ENCODE results near the gene LENEP.

The LENEP gene

GRCh38 chr1:154967331-154967950, 25.9 kb upstream of the LENEP start:
- no peak overlapping the region for H3K4me3 ChIP-seq (ENCODE audit: low read depth, low read length)
- TF ChIP-seq CTCF (IDR thresholded peaks at IDR 0.05; ENCODE audit: low read depth, low read length): no peak
- no peak for DNase-seq
- peaks cover 56% of the 10 kb centered on the region for H3K36me3 ChIP-seq
- no peaks in the 10 kb centered on the region for H3K9me3 ChIP-seq (ENCODE audit: severe bottlenecking)
- H3K27ac ChIP-seq: no peak overlapping the region
- no peaks in the 10 kb centered on the region for H3K27me3 ChIP-seq (ENCODE audit: insufficient read depth, low read depth, severe bottlenecking)

DNA sequence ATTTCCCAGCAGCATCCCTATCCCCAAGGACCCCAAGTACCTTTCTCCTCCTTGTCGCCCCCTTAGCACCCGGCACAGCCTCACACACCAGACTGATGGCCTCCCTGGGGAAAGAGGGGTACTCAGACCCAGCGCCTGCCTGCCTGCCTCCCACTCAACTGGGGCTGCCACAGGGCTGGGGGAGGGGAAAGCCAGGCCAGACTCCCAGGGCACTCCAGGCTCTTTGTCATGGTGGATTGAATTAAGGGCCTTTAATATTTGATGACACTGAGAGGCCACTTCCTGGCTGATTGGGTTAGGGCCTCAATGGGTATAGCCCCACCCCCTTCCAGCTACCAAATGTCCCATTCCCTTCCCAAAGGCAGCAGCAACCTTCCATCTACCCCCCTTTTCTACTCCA, 24.7 kb upstream of the LENEP start:
- TF ChIP-seq CTCF (IDR thresholded peaks at IDR 0.05; ENCODE audit: low read depth, low read length): no peak
- H3K27ac ChIP-seq: no peak overlapping the region; the same call in 1 of the 2 replicates
- peaks cover 45% of the 10 kb centered on the region for H3K36me3 ChIP-seq
- H3K27me3 ChIP-seq (ENCODE audit: insufficient read depth, low read depth, severe bottlenecking): no peaks in the 10 kb centered on the region
- no peak overlapping the region for H3K4me3 ChIP-seq (ENCODE audit: low read depth, low read length)
- DNase-seq: no peak
- H3K9me3 ChIP-seq (ENCODE audit: severe bottlenecking): no peaks in the 10 kb centered on the region

DNA sequence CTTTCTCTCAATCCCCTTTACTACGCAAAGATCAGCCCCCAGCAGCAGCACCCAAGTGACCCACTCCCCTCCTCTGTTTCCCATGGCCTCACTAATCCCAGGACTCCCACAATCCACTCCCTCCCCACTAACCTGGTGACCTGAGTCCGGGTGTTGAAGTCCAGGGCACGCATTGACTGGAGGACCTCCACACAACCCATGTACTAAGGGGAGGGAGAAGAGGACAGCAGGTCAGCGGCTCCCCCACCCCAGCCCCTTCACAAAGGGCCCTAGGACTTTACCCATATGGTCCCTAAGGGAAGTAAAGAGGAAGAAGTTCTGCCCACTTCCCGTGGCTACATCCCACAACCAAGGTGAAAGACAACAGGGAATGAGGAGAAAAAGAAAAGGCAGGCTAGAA, 24.1 kb upstream of the LENEP start:
- no peaks in the 10 kb centered on the region for H3K9me3 ChIP-seq (ENCODE audit: severe bottlenecking)
- DNase-seq: no peak
- TF ChIP-seq CTCF (IDR thresholded peaks at IDR 0.05; ENCODE audit: low read depth, low read length): no peak
- peaks cover 41% of the 10 kb centered on the region for H3K36me3 ChIP-seq
- no peaks in the 10 kb centered on the region for H3K27me3 ChIP-seq (ENCODE audit: insufficient read depth, low read depth, severe bottlenecking)
- H3K4me3 ChIP-seq (ENCODE audit: low read depth, low read length): no peak overlapping the region
- no peak overlapping the region; the same call in 1 of the 2 replicates for H3K27ac ChIP-seq

GRCh38 chr1:154969860-154970452, 23.4 kb upstream of the LENEP start:
- Histone ChIP-seq H3K27ac (peak overlapping the region; percentile 51), H3K27me3 (ENCODE audit: insufficient read depth, low read depth, severe bottlenecking) (no peaks in the 10 kb centered on the region), H3K36me3 (peaks cover 35% of the 10 kb centered on the region), H3K4me3 (ENCODE audit: low read depth, low read length) (no peak overlapping the region), H3K9me3 (ENCODE audit: severe bottlenecking) (no peaks in the 10 kb centered on the region)
- no peak for TF ChIP-seq CTCF (IDR thresholded peaks at IDR 0.05; ENCODE audit: low read depth, low read length)
- DNase-seq: no peak

GRCh38 chr1:154970631-154971340, 22.6 kb upstream of the LENEP start, which contains the start of gene SHC1:
Gene SHC1, minus strand, starts transcription at chr1:154970747. Its CDS starts 221 bp downstream, at chr1:154970526.
- peak; percentile 98 for DNase-seq
- TF ChIP-seq CTCF (IDR thresholded peaks at IDR 0.05; ENCODE audit: low read depth, low read length): no peak
- Histone ChIP-seq H3K9me3 (ENCODE audit: severe bottlenecking) (no peaks in the 10 kb centered on the region), H3K27me3 (ENCODE audit: insufficient read depth, low read depth, severe bottlenecking) (no peaks in the 10 kb centered on the region), H3K36me3 (peaks cover 26% of the 10 kb centered on the region), H3K4me3 (ENCODE audit: low read depth, low read length) (peak within 1 kb of the TSS; percentile 19), H3K27ac (peak within 1 kb of the TSS; percentile 51)
